Upper lobe of left lung (tissue), 4 donors: ENCODE measurements around the gene CCDC107.

Experiments
- CTCF ChIP-seq, 6 experiments: fragments of 450-650 bp in 4 of 6; fragments of 200-600 bp in 2 of 6; sonication (generic) in 2 of 6; IDR thresholded peaks; one replicate each; pipeline ENCODE4 v1.5.1; 2016 to 2019; ENCODE audit warnings: antibody characterized with exemption in 6 of 6
- POLR2A ChIP-seq, 4 donors: fragments of 450-650 bp; IDR thresholded peaks; one replicate each; pipeline ENCODE4 v1.5.1; 2016 to 2017; ENCODE audit warnings: antibody characterized with exemption in 4 of 4, mild to moderate bottlenecking in 2 of 4

- TF ChIP-seq POLR2A (IDR thresholded peaks at IDR 0.05) (no peak), CTCF (IDR thresholded peaks at IDR 0.05) (no peak)
Observed at GRCh38 chr9:35686222-35687203, 28.4 kb downstream of the CCDC107 start.
